ENCODE data around the gene ACSM6. TPM values are rescaled to one million over a fixed set of nuclear protein-coding genes. Genes with fewer than 3 reads are reported as not detected.

ACSM6 gene
- total RNA-seq, 1 donor from 2014 or later, result not detected

- no peaks in the 10 kb centered on the region for H3K9me3 Mint-ChIP-seq
- peaks cover 22% of the 10 kb centered on the region for H3K36me3 Mint-ChIP-seq
Observed at GRCh38 chr10:95244152-95244551, 50.1 kb downstream of the ACSM6 start.

GRCh38 chr10:95245425-95246055 is 51.5 kb downstream of the ACSM6 start:
- H3K4me3 Mint-ChIP-seq, result no peak overlapping the region
- H3K27ac Mint-ChIP-seq, result no peak overlapping the region
- H3K9me3 Mint-ChIP-seq, result no peaks in the 10 kb centered on the region
- H3K36me3 Mint-ChIP-seq, result peaks cover 10% of the 10 kb centered on the region
- DNase-seq (ENCODE audit: low spot score in 2 of 2, unreplicated experiment in 2 of 2), result no peak
- TF ChIP-seq CTCF (IDR thresholded peaks at IDR 0.05; ENCODE audit: unreplicated experiment), result no peak
- no peaks in the 10 kb centered on the region for H3K27me3 Mint-ChIP-seq (ENCODE audit: low read depth)
- H3K4me1 Mint-ChIP-seq, result peaks cover 22% of the 10 kb centered on the region

More at GRCh38 chr10:95244152-95244551, 50.1 kb downstream of the ACSM6 start:
- Mint-ChIP-seq H3K4me1 (peaks cover 22% of the 10 kb centered on the region), H3K4me3 (no peak overlapping the region), H3K27ac (no peak overlapping the region), H3K27me3 (ENCODE audit: low read depth) (no peaks in the 10 kb centered on the region)
- no peak for DNase-seq (ENCODE audit: low spot score in 2 of 2, unreplicated experiment in 2 of 2)
- no peak for TF ChIP-seq CTCF (IDR thresholded peaks at IDR 0.05; ENCODE audit: unreplicated experiment)

GRCh38 chr10:95246582-95247051 is 52.6 kb downstream of the ACSM6 start:
- H3K4me3 Mint-ChIP-seq, result no peak overlapping the region
- peak overlapping the region; percentile 98 for H3K27ac Mint-ChIP-seq

GRCh38 chr10:95247200-95247880 is 53.3 kb downstream of the ACSM6 start:
- Mint-ChIP-seq H3K4me3 (peak overlapping the region; percentile 10), H3K4me1 (peaks cover 22% of the 10 kb centered on the region)

More at GRCh38 chr10:95246582-95247051, 52.6 kb downstream of the ACSM6 start:
- peaks cover 11% of the 10 kb centered on the region for H3K36me3 Mint-ChIP-seq
- H3K27me3 Mint-ChIP-seq (ENCODE audit: low read depth), result no peaks in the 10 kb centered on the region
- peak; percentile 89 for TF ChIP-seq CTCF (IDR thresholded peaks at IDR 0.05; ENCODE audit: unreplicated experiment)
- H3K4me1 Mint-ChIP-seq, result peaks cover 22% of the 10 kb centered on the region
- DNase-seq (ENCODE audit: low spot score in 2 of 2, unreplicated experiment in 2 of 2), result peak; percentile 54 to 76
- no peaks in the 10 kb centered on the region for H3K9me3 Mint-ChIP-seq

More at GRCh38 chr10:95247200-95247880, 53.3 kb downstream of the ACSM6 start:
- H3K27ac Mint-ChIP-seq, result peak overlapping the region; percentile 98
- H3K36me3 Mint-ChIP-seq, result peaks cover 11% of the 10 kb centered on the region
- DNase-seq (ENCODE audit: low spot score in 2 of 2, unreplicated experiment in 2 of 2), result no peak
- no peaks in the 10 kb centered on the region for H3K27me3 Mint-ChIP-seq (ENCODE audit: low read depth)
- H3K9me3 Mint-ChIP-seq, result no peaks in the 10 kb centered on the region
- no peak for TF ChIP-seq CTCF (IDR thresholded peaks at IDR 0.05; ENCODE audit: unreplicated experiment)

Data from mesothelial cell of epicardium (in vitro differentiated cells).